HepG2 (cell line): ENCODE results near the gene ARHGAP31.

Experiments
- ARID5B ChIP-seq: IDR thresholded peaks from 2 replicates; pipeline ENCODE4 v1.4.0; 2020; ENCODE audit warnings: mild to moderate bottlenecking, missing genetic modification reagents
- CTCF ChIP-seq: sonication (generic); formaldehyde crosslinking; IDR thresholded peaks from 2 replicates; pipeline ENCODE4 v1.5.0; 2020; ENCODE audit warnings: mild to moderate bottlenecking, missing genetic modification reagents, moderate library complexity
- MYC ChIP-seq: sonication (generic); formaldehyde crosslinking; IDR thresholded peaks from 2 replicates; pipeline ENCODE4 v1.9.0; 2021; ENCODE audit warnings: missing genetic modification reagents, borderline replicate concordance
- RNF2 ChIP-seq: fragments of 450-650 bp; conservative IDR thresholded peaks from 2 replicates; pipeline ENCODE4 v1.6.1; 2016; ENCODE audit warnings: low read depth
- RNF219 ChIP-seq: sonication (generic); formaldehyde crosslinking; IDR thresholded peaks from 2 replicates; pipeline ENCODE4 v1.5.0; 2020; ENCODE audit warnings: mild to moderate bottlenecking, missing genetic modification reagents
- ZNF33B ChIP-seq: sonication (generic); formaldehyde crosslinking; IDR thresholded peaks from 2 replicates; pipeline ENCODE4 v1.5.1; 2020; ENCODE audit warnings: mild to moderate bottlenecking, missing genetic modification reagents

- TF ChIP-seq ARID5B (CRISPR knock-in tag) (no peak), RNF219 (no peak), ZNF33B (CRISPR knock-in tag) (no peak), CTCF (no peak), RNF2 (no peak), MYC (CRISPR knock-in tag) (no peak)
These were observed 25.1 kb downstream of the ARHGAP31 start for GRCh38 chr3:119319311-119319710.
